ENCODE data around the gene FAM193A. TPM values are rescaled to one million over a fixed set of nuclear protein-coding genes. Genes with fewer than 3 reads are reported as not detected.

Gene FAM193A, protein sequence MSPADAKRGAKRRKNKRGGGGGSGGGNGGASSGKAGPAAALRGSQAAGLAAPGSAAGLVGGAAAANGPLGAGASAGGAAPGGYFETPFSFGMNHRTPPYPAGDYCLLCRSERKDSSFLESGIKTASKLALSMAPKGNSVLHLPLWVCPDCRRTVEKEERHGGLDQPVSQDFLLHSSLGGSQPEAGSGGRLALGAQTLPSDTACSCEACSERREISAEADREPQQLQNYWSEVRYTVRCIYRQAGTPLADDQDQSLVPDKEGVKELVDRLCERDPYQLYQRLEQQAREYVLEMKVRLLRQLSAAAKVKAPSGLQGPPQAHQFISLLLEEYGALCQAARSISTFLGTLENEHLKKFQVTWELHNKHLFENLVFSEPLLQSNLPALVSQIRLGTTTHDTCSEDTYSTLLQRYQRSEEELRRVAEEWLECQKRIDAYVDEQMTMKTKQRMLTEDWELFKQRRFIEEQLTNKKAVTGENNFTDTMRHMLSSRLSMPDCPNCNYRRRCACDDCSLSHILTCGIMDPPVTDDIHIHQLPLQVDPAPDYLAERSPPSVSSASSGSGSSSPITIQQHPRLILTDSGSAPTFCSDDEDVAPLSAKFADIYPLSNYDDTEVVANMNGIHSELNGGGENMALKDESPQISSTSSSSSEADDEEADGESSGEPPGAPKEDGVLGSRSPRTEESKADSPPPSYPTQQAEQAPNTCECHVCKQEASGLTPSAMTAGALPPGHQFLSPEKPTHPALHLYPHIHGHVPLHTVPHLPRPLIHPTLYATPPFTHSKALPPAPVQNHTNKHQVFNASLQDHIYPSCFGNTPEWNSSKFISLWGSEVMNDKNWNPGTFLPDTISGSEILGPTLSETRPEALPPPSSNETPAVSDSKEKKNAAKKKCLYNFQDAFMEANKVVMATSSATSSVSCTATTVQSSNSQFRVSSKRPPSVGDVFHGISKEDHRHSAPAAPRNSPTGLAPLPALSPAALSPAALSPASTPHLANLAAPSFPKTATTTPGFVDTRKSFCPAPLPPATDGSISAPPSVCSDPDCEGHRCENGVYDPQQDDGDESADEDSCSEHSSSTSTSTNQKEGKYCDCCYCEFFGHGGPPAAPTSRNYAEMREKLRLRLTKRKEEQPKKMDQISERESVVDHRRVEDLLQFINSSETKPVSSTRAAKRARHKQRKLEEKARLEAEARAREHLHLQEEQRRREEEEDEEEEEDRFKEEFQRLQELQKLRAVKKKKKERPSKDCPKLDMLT (N-terminal part only)
- 10.1 and 11.1 TPM in 2 replicates for total RNA-seq (2014; rRNA removed; shearing (Covaris generic))
- polyA plus RNA-seq (2015; cell fraction: cytosol; rRNA removed): 12.1 and 12.4 TPM in 2 replicates
- 22.8 and 26.1 TPM in 2 replicates for polyA plus RNA-seq (2015; cell fraction: nucleus; rRNA removed)

DNA sequence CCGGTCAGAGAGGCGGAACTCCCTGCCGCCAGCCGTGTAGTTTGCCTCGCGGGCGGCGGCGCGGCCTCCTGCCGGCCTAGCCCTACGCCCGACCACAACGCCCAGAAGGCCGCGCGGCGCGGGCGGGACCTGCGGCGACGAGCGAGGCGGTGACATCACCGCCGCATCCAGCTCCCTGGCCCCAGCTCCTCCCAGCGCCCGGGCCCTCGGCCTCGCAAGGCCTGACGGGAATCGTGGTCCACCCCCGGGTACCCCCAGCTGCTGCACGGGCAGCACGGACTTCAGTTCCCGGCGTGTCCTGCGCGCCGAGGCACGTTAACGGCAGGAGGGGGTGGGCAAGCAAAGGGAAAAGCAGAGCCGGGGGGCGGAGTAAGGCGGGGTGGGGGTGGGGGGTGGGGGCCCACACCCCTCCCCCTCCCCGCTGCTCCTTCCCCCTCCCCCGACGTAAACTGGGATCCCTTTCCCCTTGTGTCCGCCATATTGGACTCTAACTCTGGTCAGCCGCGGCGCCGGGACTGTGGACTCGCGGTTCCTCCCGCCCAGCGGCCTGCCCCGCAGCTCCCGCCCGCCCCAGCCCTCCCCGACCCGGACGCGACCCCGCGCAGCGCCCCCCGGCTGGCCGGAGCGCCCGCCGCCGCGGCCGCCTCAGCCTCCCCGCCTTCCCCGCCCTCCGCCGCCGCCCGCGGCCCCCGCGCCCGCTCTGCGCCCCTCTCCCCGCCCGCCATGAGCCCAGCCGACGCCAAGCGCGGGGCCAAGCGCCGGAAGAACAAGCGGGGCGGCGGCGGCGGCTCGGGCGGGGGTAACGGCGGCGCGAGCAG, at the start of gene FAM193A:
Gene FAM193A (plus strand): TSS at position 455 of the 818 bp plus-strand sequence. CDS start 269 bp downstream, at position 724.
- peak; percentile 99 for DNase-seq (ENCODE audit: low read depth)

- no peak for DNase-seq (ENCODE audit: low read depth)
Observed at GRCh38 chr4:2486981-2487380, 49.5 kb upstream of the FAM193A start.

- no peak for DNase-seq (ENCODE audit: low read depth)
Observed at GRCh38 chr4:2487632-2488031, 48.8 kb upstream of the FAM193A start.

DNA sequence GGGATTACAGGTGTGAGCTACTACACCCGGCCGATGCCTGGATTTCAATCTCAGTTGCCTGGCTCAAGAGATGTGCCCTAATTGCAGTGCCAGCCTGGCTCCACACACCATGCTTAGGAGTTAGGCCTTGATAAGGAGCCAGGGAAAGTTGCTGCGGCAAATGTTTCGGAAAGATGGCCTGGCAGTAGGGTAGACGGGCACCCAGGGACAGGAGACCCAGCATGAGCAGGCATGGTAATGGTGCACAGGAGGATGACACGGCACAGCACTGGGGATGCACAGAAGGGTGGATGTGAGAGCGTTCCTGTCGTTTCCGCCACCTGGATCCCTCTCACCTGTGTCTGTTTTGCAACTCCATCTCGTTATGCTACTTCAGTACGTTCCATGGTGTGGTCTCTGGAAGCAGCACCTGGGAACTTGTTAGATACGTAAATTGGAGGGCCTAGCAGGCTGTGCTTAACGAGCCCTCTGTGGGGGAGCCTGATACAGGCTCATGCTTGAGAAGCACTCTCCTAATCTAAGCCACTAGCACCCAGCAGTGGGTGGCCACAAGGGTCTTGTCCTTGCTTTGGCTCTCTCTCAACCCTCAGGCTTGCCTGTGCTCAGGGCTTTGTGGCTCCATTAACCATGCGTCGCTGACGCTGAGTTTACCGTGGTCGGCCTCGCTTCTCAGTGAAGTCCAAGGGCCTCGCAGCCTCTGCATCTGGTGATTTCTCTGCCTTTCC, 47.2 kb upstream of the FAM193A start:
- no peak for DNase-seq (ENCODE audit: low read depth)

- no peak for DNase-seq (ENCODE audit: low read depth)
Observed at GRCh38 chr4:2489841-2490552, 46.5 kb upstream of the FAM193A start.

DNA sequence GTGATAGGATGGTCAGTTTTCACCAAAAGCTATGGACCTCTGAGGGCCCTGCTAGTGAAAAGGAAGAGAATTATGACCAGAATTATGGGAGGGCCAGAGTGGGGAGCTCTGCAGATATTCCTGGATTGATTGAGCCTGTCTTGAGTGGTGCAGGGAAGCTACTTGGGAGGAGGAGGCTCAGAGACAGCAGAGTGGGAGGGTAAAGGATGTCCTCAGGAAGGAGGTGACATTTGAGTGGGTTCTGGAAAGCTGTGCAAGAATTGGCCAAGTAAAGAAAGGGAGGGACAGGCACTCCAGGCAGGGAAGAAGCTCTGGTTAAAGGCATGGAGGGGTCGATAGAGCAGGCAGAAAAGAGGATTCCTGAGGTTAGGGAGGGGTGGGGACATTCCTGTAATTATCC, 43.5 kb upstream of the FAM193A start:
- no peak for DNase-seq (ENCODE audit: low read depth)

DNA sequence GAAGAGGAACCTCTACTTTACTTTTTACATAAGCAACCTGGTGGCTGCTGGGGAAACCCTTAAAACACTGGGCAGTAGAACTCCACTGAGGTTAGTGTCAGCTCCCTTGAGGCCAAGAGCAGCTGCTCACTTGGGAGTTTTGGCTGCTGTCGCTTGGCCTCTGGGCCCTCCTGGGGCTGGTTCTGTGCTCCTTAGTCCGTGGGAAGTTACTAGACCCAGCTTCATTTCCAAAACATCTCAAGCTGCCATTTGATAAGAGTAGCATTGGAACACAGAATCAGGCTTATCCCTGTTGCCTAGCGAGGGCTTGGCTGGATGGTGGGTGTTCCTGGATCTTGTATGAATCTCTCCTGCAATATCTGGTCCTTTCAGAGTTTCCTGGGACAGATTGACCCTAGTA, 41.5 kb upstream of the FAM193A start:
- DNase-seq (ENCODE audit: low read depth): no peak

DNA sequence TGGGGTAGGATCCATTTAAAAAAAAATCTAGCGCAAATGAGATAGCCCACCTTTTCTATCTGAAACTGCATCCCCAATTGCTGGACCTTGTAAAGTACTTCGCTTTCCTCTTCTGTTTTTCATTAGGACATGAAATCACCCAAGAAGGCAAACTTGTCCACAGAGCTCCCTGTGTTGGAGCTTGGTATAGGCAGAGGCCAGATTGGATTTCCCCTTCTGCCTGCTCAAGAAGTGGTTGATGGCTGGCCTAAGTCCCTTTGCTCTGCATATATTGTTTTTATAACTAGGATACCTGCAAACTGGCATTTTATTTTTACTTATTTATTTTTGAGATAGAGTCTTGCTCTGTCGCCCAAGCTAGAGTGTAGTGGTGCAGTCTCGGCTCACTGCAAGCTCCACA, 39.1 kb upstream of the FAM193A start:
- DNase-seq (ENCODE audit: low read depth): no peak

- no peak for DNase-seq (ENCODE audit: low read depth)
Observed at GRCh38 chr4:2497931-2498330, 38.5 kb upstream of the FAM193A start.

GRCh38 chr4:2500547-2500946, 35.9 kb upstream of the FAM193A start:
- peak; percentile 37 for DNase-seq (ENCODE audit: low read depth)

DNA sequence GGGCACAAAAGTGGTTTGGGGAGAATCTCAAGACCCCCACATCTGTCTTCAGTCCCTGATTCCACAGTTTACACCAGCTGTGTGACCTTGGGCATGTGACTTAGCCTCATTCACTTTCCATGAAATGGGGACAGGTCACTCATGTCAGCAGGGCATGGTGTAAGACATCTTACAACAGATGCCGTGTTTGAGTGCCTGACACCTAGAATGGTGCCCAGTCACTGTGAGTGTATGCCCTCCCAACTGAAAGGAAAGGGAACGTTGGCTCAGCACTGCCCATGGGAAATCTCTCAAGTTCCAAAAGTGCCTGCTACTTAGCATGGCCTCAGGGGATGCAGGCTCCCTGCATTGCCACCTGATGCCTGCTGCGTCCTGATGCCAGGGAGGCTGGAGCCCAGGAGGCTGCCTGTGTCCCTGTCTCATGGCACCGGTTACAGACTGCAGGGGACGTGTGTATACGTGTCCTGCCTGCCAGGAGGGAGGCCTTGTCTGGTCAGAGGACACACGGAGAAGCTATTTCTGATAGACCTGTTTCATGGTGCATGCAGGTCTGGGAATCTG, 35.3 kb upstream of the FAM193A start:
- no peak for DNase-seq (ENCODE audit: low read depth)

GRCh38 chr4:2503809-2504208, 32.6 kb upstream of the FAM193A start:
- no peak for DNase-seq (ENCODE audit: low read depth)

GRCh38 chr4:2507259-2507658, 29.2 kb upstream of the FAM193A start:
- DNase-seq (ENCODE audit: low read depth): no peak

- DNase-seq (ENCODE audit: low read depth): no peak
Observed at GRCh38 chr4:2507855-2508254, 28.6 kb upstream of the FAM193A start.

DNA sequence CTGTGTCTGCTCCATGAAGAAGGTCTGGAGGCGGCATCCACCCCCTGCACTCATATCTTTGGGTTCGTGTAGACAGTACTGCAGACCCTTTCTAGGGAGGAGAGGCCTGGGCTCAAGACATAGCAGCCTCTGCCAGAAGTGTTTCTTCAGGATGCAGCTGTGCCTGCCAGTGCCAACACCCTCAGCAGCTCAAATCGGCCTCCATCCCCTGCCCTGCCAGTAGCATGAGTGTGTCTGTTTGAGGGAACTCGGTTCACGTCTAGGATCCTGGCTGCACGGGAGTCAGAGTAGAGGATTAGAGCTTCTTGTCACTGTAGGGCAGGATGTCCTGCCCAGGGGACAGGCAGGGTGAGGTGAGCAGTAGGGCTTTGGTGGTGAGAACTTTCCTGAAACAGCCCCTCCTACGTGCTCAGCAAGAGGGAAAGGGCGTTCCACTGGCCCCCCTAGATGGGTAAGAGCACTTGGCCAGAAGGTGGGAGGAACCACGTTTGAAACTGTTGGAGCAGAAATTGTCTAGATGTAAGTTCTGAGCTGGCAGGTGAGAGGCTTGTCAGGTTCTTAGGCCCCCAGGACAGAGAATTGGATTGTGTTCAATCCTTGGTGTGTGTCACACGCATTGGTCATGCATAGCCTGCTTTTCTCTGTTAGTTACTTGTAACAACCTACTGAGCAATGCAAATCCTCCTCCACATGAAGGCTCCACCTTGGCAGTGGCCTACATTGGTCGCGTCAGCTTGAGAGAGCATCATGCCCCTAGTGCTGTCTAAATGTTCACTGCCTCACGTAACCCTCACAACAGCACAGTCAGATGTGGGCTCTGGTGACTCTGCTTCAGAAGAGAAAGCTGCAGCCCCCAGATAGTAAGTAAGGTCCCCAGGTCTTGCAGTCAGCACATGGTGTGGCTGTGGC, 25.8 kb upstream of the FAM193A start:
- DNase-seq (ENCODE audit: low read depth): no peak

DNA sequence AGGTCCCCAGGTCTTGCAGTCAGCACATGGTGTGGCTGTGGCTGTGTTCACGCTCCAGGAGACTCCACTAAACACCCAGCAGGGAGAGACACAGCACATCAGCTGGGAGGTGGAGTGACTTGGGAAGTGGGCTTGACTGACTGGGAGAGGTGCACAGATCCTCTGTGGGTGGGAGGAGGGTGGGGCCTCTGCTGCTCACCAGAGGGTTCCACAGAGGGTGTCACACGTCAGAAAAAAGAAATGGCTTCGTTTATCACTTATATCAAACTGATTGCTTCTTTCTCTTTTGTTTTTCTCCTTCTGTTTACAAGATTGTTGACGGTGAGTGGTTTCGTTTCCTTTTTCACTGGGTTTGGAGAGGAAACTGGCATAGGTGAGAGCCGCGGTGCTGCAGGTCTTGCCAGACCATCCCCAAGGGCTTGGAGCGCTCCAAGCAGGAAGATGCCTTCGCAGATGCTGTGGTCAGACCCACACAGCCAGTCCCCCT, 24.8 kb upstream of the FAM193A start:
- DNase-seq (ENCODE audit: low read depth): no peak

DNA sequence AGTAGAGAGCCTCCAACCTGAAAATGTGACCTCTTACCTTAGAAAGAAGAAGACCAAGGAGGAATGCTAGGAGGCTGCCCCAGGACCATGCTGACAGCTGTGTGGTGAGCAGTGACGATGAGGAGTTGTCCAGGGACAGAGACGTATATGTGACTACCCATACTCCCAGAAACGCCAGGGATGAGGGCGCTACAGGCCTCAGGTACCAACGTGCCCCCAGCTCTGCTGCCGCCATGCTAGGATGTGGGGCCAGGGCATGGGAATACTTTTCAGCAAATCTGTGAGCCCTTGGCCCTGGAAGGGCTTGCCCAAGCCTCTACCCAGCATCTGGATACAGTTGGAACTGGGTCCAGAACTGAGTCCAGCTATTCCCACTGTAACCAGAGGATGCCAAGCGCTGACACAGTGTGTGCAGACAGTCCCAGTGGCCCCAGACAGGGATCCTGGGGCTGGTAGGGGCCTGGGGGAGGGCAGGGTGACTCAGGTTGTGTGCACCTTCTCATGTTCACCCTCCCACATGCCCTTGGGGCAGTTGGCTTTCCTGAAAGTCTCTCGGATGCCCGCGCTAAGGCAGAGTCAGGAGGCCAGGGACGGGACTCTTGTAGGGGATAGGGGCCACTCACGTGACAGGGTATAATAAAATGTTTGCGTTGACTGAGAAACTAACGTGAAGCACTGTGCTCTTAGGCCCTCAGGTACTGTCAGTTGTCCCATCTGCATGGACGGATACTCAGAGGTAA, 23.9 kb upstream of the FAM193A start:
- no peak for DNase-seq (ENCODE audit: low read depth)

Measured in HT1080 (cell line).